ENCODE data around the gene CYP8B1. TPM values are rescaled to one million over a fixed set of nuclear protein-coding genes. Genes with fewer than 3 reads are reported as not detected.

Gene CYP8B1
- total and polyA plus RNA-seq, 2 of the 13 experiments (the other 11 are each of a cell fraction or from before 2014, with no cell fraction given), result 0.58 to 2.0 TPM

DNA sequence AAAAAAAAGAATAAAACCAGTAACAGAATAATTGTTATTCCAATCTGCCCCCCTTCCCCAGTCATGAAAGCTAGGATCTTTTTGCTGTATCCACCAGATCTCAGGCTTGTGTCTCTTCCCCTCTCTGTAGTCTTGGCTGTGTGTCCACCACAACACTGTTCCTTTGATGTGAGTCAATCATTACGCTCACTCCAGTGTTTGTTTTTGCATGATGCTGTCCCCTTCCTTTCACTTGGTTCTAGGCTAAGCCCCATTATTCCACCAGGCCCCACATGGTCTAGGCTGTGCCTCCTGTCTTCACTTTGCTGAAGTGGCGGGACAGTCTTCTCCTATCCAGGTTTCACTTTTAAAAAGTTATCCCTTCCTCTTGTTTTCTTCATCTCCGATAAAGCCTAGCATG, 52.9 kb downstream of the CYP8B1 start (continued):
- TF ChIP-seq, protein P1, sequence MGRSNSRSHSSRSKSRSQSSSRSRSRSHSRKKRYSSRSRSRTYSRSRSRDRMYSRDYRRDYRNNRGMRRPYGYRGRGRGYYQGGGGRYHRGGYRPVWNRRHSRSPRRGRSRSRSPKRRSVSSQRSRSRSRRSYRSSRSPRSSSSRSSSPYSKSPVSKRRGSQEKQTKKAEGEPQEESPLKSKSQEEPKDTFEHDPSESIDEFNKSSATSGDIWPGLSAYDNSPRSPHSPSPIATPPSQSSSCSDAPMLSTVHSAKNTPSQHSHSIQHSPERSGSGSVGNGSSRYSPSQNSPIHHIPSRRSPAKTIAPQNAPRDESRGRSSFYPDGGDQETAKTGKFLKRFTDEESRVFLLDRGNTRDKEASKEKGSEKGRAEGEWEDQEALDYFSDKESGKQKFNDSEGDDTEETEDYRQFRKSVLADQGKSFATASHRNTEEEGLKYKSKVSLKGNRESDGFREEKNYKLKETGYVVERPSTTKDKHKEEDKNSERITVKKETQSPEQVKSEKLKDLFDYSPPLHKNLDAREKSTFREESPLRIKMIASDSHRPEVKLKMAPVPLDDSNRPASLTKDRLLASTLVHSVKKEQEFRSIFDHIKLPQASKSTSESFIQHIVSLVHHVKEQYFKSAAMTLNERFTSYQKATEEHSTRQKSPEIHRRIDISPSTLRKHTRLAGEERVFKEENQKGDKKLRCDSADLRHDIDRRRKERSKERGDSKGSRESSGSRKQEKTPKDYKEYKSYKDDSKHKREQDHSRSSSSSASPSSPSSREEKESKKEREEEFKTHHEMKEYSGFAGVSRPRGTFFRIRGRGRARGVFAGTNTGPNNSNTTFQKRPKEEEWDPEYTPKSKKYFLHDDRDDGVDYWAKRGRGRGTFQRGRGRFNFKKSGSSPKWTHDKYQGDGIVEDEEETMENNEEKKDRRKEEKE (IDR thresholded peaks at IDR 0.05), result no peak
- TF ChIP-seq HMG20B (CRISPR knock-in tag; conservative IDR thresholded peaks at IDR 0.05) (no peak), ISL2 (CRISPR knock-in tag; IDR thresholded peaks at IDR 0.05) (no peak), RXRA (CRISPR knock-in tag; IDR thresholded peaks at IDR 0.05) (no peak), MAFK (conservative IDR thresholded peaks at IDR 0.05 in 1 of 2, IDR thresholded peaks at IDR 0.05 in 1 of 2; ENCODE audit: low read length in 2 of 2) (no peak), ZNF331 (CRISPR knock-in tag; IDR thresholded peaks at IDR 0.05) (0 out of 2 replicates have a peak, but pooled peaks have one; percentile 24), MYNN (CRISPR knock-in tag; IDR thresholded peaks at IDR 0.05; ENCODE audit: low read depth) (no peak), SNRNP70 (IDR thresholded peaks at IDR 0.05; ENCODE audit: low read depth, low read length) (no peak), ZSCAN29 (CRISPR knock-in tag; conservative IDR thresholded peaks at IDR 0.05) (no peak), RXRB (CRISPR knock-in tag; IDR thresholded peaks at IDR 0.05; ENCODE audit: borderline replicate concordance) (no peak), NFE2L2 (IDR thresholded peaks at IDR 0.05; ENCODE audit: low read length) (no peak), MIER3 (CRISPR knock-in tag; IDR thresholded peaks at IDR 0.05; ENCODE audit: borderline replicate concordance) (peak; percentile 56; the same call in 1 of the 2 replicates), JUN (CRISPR knock-in tag; IDR thresholded peaks at IDR 0.05) (no peak), ZNF672 (CRISPR knock-in tag; IDR thresholded peaks at IDR 0.05) (no peak), ZNF644 (CRISPR knock-in tag; IDR thresholded peaks at IDR 0.05; ENCODE audit: low read depth) (peak; percentile 67), ZBTB3 (CRISPR knock-in tag; IDR thresholded peaks at IDR 0.05; ENCODE audit: borderline replicate concordance, low read depth) (no peak)
- TF ChIP-seq, protein P2, sequence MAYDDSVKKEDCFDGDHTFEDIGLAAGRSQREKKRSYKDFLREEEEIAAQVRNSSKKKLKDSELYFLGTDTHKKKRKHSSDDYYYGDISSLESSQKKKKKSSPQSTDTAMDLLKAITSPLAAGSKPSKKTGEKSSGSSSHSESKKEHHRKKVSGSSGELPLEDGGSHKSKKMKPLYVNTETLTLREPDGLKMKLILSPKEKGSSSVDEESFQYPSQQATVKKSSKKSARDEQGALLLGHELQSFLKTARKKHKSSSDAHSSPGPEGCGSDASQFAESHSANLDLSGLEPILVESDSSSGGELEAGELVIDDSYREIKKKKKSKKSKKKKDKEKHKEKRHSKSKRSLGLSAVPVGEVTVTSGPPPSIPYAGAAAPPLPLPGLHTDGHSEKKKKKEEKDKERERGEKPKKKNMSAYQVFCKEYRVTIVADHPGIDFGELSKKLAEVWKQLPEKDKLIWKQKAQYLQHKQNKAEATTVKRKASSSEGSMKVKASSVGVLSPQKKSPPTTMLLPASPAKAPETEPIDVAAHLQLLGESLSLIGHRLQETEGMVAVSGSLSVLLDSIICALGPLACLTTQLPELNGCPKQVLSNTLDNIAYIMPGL (CRISPR knock-in tag; IDR thresholded peaks at IDR 0.05; ENCODE audit: borderline replicate concordance in 1 of 2, low read depth in 1 of 2), result 0 out of 4 replicates have a peak, but pooled peaks of 1 of the 2 experiments have one; percentile 38
- TF ChIP-seq, protein P3, sequence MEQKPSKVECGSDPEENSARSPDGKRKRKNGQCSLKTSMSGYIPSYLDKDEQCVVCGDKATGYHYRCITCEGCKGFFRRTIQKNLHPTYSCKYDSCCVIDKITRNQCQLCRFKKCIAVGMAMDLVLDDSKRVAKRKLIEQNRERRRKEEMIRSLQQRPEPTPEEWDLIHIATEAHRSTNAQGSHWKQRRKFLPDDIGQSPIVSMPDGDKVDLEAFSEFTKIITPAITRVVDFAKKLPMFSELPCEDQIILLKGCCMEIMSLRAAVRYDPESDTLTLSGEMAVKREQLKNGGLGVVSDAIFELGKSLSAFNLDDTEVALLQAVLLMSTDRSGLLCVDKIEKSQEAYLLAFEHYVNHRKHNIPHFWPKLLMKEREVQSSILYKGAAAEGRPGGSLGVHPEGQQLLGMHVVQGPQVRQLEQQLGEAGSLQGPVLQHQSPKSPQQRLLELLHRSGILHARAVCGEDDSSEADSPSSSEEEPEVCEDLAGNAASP (CRISPR knock-in tag; IDR thresholded peaks at IDR 0.05; ENCODE audit: borderline replicate concordance), result no peak; the same call in 1 of the 2 replicates
- TF ChIP-seq, protein P4, sequence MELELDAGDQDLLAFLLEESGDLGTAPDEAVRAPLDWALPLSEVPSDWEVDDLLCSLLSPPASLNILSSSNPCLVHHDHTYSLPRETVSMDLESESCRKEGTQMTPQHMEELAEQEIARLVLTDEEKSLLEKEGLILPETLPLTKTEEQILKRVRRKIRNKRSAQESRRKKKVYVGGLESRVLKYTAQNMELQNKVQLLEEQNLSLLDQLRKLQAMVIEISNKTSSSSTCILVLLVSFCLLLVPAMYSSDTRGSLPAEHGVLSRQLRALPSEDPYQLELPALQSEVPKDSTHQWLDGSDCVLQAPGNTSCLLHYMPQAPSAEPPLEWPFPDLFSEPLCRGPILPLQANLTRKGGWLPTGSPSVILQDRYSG (CRISPR knock-in tag; IDR thresholded peaks at IDR 0.05), result no peak
- TF ChIP-seq, protein P5, sequence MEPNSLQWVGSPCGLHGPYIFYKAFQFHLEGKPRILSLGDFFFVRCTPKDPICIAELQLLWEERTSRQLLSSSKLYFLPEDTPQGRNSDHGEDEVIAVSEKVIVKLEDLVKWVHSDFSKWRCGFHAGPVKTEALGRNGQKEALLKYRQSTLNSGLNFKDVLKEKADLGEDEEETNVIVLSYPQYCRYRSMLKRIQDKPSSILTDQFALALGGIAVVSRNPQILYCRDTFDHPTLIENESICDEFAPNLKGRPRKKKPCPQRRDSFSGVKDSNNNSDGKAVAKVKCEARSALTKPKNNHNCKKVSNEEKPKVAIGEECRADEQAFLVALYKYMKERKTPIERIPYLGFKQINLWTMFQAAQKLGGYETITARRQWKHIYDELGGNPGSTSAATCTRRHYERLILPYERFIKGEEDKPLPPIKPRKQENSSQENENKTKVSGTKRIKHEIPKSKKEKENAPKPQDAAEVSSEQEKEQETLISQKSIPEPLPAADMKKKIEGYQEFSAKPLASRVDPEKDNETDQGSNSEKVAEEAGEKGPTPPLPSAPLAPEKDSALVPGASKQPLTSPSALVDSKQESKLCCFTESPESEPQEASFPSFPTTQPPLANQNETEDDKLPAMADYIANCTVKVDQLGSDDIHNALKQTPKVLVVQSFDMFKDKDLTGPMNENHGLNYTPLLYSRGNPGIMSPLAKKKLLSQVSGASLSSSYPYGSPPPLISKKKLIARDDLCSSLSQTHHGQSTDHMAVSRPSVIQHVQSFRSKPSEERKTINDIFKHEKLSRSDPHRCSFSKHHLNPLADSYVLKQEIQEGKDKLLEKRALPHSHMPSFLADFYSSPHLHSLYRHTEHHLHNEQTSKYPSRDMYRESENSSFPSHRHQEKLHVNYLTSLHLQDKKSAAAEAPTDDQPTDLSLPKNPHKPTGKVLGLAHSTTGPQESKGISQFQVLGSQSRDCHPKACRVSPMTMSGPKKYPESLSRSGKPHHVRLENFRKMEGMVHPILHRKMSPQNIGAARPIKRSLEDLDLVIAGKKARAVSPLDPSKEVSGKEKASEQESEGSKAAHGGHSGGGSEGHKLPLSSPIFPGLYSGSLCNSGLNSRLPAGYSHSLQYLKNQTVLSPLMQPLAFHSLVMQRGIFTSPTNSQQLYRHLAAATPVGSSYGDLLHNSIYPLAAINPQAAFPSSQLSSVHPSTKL (CRISPR knock-in tag; IDR thresholded peaks at IDR 0.05), result peak; percentile 62

All from HepG2 (cell line).